NCI-H510A (cell line): Measurements from ENCODE around the gene ULK1.

Source experiments
- DNase-seq: peaks from one replicate; lab custom pipeline; 2025; lab: John Stamatoyannopoulos, UW

ULK1 gene

DNA sequence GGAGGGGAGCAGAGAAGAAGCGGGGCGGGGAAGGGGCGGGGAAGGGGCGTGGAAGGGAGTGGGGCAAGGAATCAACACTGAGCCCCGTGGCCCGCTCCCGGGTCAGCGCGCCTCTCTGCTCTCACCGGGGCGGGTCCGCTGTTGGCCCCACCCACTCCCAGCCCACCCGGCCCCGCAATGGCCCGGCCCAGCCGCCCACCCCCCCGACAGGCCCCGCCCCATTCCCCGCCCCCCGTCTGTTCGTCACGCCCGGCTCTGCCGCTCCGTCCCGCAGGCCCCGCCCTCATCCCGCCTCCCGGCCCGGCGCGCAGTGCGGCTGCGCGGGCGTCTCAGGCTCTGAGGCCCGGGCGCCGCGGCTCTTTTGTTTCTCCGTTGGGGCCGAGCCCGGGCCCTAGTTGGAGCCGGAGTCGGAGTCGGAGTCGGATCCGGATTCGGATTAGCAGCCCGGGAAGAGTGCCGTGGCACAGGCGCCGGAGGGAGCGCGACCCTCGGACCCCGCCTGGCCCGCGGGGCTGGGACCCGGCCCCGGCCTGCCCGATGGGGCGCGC is at the start of gene ULK1:
Gene ULK1, plus strand, starts transcription at position 310 of the 548 bp plus-strand sequence. CDS start 380 bp downstream, outside the sequence.
- DNase-seq = peak; percentile 89

DNA sequence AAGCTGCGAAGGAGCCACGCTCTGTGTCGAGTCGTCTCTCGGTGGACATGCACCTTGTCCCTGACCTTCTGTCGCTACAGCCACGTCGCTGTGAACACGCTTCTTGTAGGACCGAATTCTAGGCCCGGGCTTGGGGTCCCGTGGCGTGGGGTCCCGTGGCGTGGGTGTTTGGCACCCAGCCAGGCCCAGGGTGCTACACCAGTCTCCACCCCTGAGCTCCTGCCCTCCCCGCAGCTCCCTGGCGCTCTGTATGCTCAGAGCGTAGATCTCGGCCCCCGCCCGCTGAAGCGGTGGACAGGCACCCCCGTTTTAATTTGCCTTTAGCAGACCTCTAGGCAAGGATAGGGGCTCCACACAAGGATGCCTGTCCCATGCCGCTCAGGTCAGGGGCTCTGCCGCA is 49.8 kb upstream of the ULK1 start:
- DNase-seq = no peak

DNA sequence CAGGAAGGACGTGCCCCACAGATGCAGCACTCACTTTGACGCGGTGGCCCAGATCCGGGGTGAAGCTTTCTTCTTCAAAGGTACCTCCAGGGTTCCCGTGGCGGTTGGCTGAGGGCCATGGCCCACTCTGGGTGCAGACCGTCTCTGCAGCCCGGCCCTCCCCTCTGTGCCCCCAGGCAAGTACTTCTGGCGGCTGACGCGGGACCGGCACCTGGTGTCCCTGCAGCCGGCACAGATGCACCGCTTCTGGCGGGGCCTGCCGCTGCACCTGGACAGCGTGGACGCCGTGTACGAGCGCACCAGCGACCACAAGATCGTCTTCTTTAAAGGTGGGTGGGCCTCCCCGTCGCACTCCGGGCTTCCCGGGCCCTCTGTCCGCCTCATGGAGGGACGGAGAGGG is 49.3 kb upstream of the ULK1 start:
- no peak for DNase-seq

DNA sequence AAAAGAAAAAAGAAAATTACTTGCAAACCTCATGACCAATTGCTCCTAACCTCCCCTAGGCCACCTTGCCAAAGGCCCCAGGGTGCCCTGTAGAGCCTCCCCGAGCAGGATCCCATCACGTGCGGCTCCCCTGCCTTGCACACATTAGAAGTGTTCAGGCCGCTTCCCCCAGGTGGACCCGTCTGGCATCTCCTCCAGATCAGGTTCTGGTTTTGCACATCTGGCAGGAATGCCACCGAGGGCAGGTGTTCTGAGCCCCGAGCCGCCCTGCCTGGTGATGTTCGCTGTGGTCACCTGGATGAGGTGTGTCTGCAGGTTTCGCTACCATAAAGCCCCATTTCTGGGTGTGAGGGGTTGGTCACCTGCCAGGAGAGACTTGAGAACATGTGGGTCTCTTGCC is 47.0 kb upstream of the ULK1 start:
- no peak for DNase-seq

DNA sequence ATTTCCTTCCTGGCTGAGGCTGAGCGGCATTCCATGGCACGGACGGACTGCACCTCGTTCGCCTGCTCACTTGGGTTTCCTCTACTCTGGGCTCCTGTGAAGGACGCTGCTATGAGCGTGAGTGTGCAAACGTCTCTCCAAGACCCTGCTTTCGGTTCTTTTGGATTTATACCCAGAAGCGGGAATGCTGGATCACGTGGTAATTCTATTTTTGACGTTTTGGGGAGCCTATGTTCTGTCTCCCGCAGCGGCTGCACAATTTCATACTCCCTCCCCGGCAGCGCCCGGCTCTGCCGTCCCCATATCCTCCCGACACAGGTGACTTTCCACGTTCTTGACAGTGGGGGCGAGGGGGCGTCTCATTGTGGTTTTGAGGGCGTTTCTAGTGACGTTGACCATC is 45.7 kb upstream of the ULK1 start:
- DNase-seq = no peak

DNA sequence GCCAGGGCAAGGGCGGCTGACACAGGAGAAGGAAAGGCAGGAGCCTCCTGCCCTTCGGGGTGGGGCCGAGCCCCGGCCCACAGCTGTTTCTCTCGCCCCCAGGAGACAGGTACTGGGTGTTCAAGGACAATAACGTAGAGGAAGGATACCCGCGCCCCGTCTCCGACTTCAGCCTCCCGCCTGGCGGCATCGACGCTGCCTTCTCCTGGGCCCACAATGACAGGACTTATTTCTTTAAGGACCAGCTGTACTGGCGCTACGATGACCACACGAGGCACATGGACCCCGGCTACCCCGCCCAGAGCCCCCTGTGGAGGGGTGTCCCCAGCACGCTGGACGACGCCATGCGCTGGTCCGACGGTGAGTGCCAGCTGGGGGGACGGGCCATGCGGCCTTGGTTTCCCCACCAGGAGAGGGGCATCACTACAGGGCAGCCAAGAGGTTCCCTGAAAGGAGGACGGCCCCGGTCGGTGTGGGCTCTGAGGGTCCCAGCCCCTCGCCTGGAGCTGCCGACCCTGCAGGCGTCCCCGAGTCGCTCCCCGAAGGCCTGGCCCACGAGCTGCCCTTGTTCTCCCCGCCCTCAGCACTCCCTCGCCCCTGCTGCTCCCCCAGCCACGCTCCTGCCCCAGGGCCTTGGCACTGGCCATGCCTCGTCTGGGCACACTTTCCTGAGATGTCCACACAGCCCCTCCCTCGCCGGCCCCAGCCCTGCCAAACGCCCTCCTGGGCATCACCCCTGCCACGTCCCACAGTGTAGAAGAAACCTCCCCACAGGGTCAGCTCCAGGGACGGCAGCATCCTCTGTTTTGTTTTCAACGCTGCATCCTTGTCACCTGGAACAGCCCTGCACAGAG is 44.5 kb upstream of the ULK1 start:
- DNase-seq = no peak

DNA sequence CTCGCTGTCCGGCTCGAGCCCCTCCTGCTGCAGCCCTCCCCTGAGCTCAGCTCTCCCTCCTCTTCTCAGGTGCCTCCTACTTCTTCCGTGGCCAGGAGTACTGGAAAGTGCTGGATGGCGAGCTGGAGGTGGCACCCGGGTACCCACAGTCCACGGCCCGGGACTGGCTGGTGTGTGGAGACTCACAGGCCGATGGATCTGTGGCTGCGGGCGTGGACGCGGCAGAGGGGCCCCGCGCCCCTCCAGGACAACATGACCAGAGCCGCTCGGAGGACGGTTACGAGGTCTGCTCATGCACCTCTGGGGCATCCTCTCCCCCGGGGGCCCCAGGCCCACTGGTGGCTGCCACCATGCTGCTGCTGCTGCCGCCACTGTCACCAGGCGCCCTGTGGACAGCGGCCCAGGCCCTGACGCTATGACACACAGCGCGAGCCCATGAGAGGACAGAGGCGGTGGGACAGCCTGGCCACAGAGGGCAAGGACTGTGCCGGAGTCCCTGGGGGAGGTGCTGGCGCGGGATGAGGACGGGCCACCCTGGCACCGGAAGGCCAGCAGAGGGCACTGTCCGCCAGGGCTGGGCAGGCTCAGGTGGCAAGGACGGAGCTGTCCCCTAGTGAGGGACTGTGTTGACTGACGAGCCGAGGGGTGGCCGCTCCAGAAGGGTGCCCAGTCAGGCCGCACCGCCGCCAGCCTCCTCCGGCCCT is 43.4 kb upstream of the ULK1 start:
- DNase-seq = no peak

DNA sequence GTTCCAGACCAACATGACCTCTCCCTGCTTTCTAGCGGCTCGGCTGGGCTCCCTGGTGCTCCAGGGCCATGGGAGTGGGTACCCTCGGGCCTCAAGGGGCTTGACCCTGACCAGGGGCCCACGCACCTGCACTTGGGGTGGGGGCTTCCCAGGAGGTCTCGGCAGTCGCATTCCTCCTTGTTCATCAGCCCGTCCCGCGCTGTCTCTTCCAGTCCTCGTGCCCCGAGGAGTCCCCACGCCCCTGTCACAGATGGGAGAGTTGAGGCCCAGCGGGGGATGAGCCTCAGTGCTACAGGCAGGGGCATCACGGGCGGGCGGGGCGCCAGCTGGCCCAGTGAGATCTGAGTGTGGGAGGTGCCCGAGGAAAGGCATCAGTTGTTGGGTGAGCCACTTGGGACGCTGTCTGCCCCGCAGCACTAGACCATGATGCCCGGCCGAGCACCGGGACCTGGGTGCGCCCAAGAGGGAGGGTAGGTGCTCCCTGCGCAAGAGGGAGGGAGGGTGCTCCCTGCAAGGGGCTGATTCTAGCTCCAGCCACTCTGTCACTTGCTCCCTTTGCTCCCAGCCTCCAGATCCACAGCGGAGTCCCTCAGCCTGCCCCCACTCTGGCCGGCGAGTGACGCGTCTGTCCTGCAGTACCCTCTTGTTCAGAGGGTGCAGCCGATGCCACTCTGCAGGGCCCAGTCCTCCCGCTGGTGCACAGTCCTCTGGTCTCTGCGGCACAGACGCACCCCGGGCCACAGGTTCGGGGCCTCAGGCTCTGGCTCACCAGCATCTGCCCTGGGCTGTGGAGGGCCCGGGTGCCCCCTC is 42.5 kb upstream of the ULK1 start:
- no peak for DNase-seq

DNA sequence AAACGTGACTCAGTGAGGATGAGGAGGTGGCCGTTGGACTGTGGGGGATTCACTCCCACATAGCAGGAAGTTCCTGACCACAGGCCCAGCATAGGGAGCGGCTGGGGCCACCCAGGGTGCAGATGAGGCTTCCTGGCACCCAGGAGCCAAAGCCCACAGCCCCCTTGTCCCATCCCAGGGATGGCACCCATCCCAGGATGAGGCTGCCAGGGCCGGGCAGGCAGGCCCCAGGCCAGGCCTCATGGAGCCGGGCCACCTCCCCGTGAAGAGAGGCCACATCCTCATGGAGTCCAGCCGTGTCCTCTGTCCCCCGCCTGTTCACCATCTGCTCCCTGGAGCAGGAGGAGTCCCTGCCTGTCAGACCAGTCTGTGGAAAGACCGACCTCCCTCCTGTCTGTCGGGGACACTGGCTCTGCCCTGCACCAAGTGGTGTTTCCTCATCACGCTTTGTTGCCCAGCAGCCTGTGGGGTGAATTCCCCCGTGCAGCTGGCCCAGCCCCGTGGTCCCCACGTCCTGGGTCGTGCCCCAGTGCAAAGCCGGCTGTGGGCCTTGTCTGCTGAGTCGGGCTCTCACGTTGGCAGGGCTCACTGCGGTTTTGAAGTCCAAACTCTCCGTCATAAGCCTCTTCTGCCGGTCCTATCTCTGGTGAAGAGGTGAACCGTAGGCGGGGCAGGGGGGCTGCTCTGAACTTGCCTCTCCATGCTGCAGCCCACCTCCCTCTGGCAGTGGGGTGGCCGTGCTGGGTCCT is 41.7 kb upstream of the ULK1 start:
- DNase-seq = no peak

DNA sequence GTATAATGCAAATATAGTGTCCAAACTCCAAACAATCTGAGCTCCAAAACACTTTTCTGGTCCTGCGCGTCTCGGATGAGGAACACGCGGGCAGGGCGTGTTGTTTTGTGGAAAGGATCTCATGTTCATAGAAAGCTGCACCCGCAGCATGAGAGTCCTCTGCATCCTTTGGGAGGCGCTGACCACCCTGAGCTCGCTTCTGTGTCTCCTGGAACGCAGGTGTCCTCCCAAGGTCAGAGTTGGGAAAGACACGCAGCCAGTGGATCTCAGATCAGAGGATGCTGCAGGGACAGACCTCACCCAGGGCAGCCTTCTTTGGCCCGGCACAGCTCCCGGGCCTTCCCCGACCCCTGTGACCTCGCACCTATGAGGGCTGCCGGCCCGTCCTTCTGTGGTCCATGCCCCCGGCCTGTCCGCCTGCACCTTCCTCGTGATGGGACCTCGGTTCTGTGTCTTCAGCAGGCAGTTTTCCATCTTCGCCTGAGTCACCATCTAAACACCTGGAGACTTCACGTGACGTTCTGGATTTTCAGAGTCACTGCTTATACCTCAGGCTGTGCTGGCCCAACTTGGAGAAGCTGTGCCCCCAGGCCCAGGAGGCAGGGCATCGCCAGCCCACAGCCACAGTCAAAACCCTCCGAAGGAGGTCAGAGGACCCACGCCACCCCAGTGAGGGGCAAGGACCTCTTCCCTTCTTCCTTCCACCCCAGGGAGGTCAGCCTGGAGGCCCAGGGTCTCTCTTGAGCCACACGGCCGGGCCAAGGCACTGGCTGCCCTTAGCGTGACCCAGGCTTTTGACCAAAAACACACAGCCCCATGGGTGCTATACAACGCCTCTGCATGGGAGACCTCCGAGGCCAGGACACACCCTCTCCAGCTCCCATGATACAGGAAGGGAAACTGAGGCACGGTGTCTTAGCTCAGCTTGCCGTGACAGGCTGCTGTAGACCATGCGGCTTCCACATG is 40.3 kb upstream of the ULK1 start:
- DNase-seq = no peak

DNA sequence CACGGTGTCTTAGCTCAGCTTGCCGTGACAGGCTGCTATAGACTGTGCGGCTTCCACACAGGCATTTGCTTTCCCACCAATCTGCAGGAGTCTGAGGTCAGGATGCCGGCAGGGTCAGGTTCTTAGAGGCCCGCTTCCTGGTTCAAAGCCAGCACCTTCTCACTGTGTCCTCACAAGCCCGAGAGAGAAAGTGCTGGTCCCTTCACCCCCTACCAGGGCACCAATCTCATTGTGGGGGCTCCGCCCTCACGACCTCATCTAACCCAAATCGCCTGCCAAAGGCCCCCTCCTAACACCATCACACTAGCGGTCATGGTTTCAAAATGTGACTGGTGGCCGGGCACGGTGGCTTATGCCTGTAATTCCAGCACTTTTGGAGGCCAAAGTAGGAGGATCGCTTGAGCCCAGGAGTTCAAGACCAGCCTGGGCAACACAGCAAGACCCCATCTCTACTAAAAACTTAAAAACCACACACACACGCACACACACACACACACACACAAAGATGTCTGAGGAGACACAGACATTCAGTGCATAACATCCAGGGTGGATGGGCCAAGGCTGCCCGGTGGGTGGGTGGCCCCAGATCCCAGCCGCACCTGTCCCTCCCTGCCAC is 39.5 kb upstream of the ULK1 start:
- no peak for DNase-seq

DNA sequence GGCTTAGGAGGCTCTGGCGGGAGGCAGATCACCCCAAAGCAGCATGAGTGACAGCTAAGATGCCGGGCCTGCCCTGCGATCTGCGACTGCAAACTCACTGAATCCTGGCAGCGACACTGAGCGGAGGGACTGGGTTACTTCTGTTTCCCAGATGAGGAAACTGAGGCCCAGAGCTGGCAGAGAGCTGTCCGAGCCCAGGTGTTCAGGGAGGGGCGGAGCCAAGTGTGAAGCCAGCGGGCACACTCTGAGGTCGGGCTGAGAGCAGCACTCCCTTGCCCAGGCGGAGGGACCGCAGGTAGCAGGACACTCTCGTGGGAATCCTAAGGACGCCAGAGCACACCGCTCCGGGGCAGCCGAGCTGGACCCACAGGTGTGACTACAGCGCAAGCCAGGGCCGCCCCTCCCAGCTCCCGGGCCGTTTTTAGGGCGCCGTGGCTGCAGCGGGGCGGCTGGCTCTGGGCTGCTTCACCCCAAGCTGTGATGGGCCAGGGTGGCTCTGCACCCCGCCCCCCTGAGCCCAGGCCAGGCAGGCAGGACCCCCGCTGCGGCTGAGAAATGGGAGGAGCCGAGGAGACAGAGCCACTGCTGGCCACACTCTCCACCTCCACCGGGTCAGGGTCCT is 38.8 kb upstream of the ULK1 start:
- DNase-seq = no peak

DNA sequence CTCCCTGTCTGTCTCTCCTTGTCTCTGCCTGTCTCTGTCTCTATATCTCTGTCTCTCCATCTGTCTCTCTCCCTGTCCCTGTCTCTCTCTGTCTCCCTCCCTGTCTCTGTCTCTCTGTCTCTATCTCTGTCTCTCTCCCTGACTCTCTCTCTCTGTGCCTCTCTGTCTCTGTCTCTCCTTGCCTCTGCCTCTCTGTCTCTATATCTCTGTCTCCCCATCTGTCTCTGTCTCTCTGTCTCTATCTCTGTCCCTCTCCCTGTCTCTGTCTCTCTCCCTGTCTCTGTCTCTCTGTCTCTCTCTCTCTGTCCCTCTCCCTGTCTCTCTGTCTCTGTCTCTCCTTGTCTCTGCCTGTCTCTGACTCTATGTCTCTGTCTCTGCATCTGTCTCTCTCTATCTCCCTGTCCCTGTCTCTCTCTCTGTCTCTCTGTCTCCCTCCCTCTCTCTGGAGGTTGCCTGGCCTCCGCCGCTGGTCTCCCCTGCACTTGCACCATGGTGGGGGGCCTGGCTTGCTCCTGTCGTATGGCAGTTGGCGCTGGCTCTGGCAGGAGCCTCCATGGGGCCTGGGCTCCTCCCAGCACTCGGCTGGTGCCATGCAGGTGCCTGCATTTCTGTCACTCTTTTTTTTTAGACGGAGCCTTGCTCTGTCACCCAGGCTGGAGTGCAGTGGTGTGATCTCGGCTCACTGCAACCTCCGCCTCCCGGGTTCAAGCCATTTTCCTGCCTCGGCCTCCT is 37.9 kb upstream of the ULK1 start:
- no peak for DNase-seq

DNA sequence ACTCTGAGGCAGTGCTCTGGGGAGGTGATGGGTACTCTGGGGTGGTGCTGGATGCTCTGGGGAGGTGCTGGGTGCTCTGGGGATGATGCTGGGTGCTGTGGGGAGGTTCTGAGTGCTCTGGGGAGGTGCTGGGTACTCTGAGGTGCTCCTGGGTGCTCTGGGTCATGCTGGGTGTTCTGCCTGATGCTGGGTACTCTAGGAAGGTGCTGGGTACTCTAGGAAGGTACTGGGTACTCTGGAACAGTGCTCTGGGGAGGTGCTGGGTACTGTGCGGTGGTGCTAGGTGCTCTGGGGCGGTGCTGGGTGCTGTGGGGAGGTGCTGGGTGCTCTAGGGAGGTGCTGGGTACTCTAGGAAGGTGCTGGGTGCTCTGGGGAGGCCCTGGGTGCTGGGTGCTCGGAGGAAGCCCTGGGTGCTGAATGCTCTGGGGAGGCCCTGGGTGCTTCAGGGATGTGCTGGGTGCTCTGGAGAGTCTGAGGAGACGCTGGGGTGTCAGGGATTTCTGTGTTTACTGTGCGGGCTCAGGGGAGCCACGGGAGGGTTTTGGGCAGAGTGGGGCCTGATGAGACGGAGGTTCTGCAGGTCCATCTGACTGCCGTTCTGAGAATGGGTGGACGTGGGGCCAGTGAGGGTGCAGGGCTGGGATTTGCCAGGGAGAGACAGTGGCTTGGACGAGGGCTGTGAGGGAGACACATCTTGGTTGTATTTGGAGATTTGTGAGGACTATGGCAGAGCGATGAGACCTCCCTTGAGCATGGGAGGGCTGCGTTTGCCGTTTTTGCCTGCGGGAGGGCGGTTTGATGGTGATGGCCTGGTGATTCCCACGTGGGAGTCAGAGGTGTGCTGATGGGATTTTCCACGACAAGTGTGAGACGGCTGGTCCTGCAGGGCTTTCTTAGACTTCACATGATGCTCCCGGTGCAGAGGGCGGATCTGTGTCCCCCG is 36.2 kb upstream of the ULK1 start:
- no peak for DNase-seq

DNA sequence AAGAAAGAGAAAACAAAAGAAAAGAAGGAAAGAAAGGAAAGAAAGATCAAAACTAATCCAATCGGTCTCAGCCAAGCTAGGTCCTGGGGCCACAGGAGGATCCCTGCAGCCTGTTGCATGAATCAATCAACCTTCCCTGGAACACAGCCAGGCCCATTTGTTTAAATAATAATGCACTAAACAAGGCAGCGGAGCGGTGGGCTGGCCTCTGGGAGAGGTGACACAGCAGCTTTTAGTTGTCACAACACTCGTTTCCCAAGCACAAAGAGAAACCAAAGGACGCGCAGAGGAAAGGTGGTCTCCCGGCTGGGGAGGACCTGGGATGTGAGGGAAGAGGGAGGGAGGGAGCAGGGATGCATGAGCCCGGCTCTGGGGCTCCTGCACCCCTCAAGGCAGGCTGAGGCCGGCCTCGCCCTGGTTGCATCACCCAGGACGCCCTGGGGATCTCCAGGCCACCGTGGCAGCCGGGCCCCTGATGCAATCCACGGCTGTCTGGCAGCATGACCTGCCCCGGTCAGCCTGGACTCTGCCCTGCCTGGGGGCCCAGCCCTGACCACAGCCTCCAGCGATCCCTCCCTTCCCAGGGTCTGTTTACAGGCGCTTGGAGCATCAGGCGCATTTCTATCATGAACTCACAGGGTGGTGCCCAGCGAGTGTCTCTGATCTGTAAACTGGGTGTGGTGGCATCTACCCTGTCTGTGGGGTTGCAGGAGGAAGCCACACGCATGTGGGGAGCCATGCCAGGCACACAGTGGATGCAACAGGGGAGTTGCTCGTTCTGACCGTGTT is 33.8 kb upstream of the ULK1 start:
- DNase-seq = no peak

DNA sequence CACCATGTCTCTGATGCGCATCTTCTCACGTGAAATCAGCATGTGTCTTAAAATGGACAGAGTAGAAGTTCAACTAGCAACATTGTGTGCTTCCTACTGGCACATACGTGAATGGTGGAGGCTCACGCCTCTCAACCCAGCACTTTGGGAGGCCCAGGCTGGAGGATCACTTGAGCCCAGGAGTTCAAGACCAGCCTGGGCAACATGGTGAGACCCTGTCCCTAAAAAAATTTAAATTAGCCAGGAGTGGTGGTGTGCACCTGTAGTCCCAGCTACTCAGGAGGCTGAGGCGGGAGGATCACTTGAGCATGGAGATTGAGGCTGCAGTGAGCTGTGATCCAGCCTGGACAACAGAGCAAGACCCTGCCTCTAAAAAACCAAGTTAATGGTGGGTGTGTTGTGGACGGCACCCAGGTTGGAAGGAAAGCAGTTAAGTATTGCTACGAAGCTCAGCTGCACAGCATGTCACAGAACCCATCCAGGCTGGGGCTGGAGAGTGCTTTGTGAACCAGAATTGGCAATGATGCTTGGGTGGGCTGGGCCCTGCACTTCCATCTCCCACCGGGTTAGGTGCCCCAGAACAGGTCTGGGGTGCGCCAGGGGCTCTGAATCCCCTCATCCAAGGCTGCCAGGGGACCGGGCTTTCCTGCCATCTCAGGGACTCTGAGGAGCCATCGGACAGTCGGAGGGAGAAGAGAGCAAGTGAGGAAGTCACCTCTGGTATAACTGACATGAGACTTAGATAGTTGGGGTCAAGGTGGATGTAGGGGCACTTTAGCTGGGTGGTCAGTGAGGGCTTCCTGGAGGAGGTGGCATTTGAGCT is 33.0 kb upstream of the ULK1 start:
- DNase-seq = no peak
